Astrocyte (in vitro differentiated cells and primary cell): ENCODE results near the gene P2RY1.

Experiments used
- CTCF ChIP-seq: IDR thresholded peaks from 2 replicates; pipeline ENCODE4 v1.5.1; 2011; ENCODE audit warnings: low read depth, mild to moderate bottlenecking, inconsistent platforms, low read length, moderate library complexity; ENCODE audit not compliant: insufficient read depth
- EZH2 ChIP-seq: IDR thresholded peaks from 2 replicates; pipeline ENCODE4 v1.6.1; 2012; ENCODE audit warnings: mild to moderate bottlenecking, low read length, inconsistent platforms; ENCODE audit not compliant: insufficient read depth

- no peak for TF ChIP-seq CTCF
- no peak for TF ChIP-seq EZH2
These were observed 22.8 kb upstream of the P2RY1 start for GRCh38 chr3:152811974-152812760.
